ENCODE data around the gene TDRD9.

Gene TDRD9

GRCh38 chr14:104049576-104050240 is 121.5 kb downstream of the TDRD9 start:
- no peaks in the 10 kb centered on the region for H3K27me3 ChIP-seq (ENCODE audit: control insufficient read depth, insufficient read depth, low read length)
- H3K4me1 ChIP-seq (ENCODE audit: control insufficient read depth, insufficient read depth, low read length) = no peaks in the 10 kb centered on the region
- H3K9me3 ChIP-seq (ENCODE audit: control insufficient read depth, low read length) = no peaks in the 10 kb centered on the region
- no peak overlapping the region for H3K9ac ChIP-seq (ENCODE audit: low read length)
- no peaks in the 10 kb centered on the region for H3K36me3 ChIP-seq (ENCODE audit: control insufficient read depth, insufficient read depth, low read length)
- H3K4me3 ChIP-seq (ENCODE audit: low read length) = no peak overlapping the region

- H3K36me3 ChIP-seq (ENCODE audit: control insufficient read depth, insufficient read depth, low read length) = no peaks in the 10 kb centered on the region
- H3K4me1 ChIP-seq (ENCODE audit: control insufficient read depth, insufficient read depth, low read length) = no peaks in the 10 kb centered on the region
- H3K9me3 ChIP-seq (ENCODE audit: control insufficient read depth, low read length) = no peaks in the 10 kb centered on the region
- no peak overlapping the region for H3K4me3 ChIP-seq (ENCODE audit: low read length)
- H3K9ac ChIP-seq (ENCODE audit: low read length) = no peak overlapping the region
- no peaks in the 10 kb centered on the region for H3K27me3 ChIP-seq (ENCODE audit: control insufficient read depth, insufficient read depth, low read length)
Observed at GRCh38 chr14:104051092-104051813, 123.0 kb downstream of the TDRD9 start.

GRCh38 chr14:104054222-104054905 is 126.1 kb downstream of the TDRD9 start:
- H3K4me3 ChIP-seq (ENCODE audit: low read length) = no peak overlapping the region
- no peaks in the 10 kb centered on the region for H3K36me3 ChIP-seq (ENCODE audit: control insufficient read depth, insufficient read depth, low read length)
- no peaks in the 10 kb centered on the region for H3K4me1 ChIP-seq (ENCODE audit: control insufficient read depth, insufficient read depth, low read length)
- no peaks in the 10 kb centered on the region for H3K9me3 ChIP-seq (ENCODE audit: control insufficient read depth, low read length)
- H3K27me3 ChIP-seq (ENCODE audit: control insufficient read depth, insufficient read depth, low read length) = no peaks in the 10 kb centered on the region
- no peak overlapping the region for H3K9ac ChIP-seq (ENCODE audit: low read length)

- Histone ChIP-seq H3K4me3 (ENCODE audit: low read length) (no peak overlapping the region), H3K27me3 (ENCODE audit: control insufficient read depth, insufficient read depth, low read length) (no peaks in the 10 kb centered on the region), H3K9me3 (ENCODE audit: control insufficient read depth, low read length) (no peaks in the 10 kb centered on the region), H3K4me1 (ENCODE audit: control insufficient read depth, insufficient read depth, low read length) (no peaks in the 10 kb centered on the region), H3K9ac (ENCODE audit: low read length) (no peak overlapping the region), H3K36me3 (ENCODE audit: control insufficient read depth, insufficient read depth, low read length) (no peaks in the 10 kb centered on the region)
Observed at GRCh38 chr14:104062281-104062680, 134.0 kb downstream of the TDRD9 start.

GRCh38 chr14:104064003-104064402 is 135.7 kb downstream of the TDRD9 start:
- H3K4me3 ChIP-seq (ENCODE audit: low read length) = no peak overlapping the region
- H3K4me1 ChIP-seq (ENCODE audit: control insufficient read depth, insufficient read depth, low read length) = no peaks in the 10 kb centered on the region
- no peaks in the 10 kb centered on the region for H3K36me3 ChIP-seq (ENCODE audit: control insufficient read depth, insufficient read depth, low read length)
- no peaks in the 10 kb centered on the region for H3K27me3 ChIP-seq (ENCODE audit: control insufficient read depth, insufficient read depth, low read length)
- H3K9ac ChIP-seq (ENCODE audit: low read length) = no peak overlapping the region
- H3K9me3 ChIP-seq (ENCODE audit: control insufficient read depth, low read length) = no peaks in the 10 kb centered on the region

- H3K27me3 ChIP-seq (ENCODE audit: control insufficient read depth, insufficient read depth, low read length) = peaks cover 5% of the 10 kb centered on the region
- H3K36me3 ChIP-seq (ENCODE audit: control insufficient read depth, insufficient read depth, low read length) = no peaks in the 10 kb centered on the region
- no peak overlapping the region for H3K4me3 ChIP-seq (ENCODE audit: low read length)
- no peak overlapping the region for H3K9ac ChIP-seq (ENCODE audit: low read length)
- H3K9me3 ChIP-seq (ENCODE audit: control insufficient read depth, low read length) = no peaks in the 10 kb centered on the region
- H3K4me1 ChIP-seq (ENCODE audit: control insufficient read depth, insufficient read depth, low read length) = no peaks in the 10 kb centered on the region
Observed at GRCh38 chr14:104066279-104066678, 138.0 kb downstream of the TDRD9 start.

- Histone ChIP-seq H3K27me3 (ENCODE audit: control insufficient read depth, insufficient read depth, low read length) (peaks cover 5% of the 10 kb centered on the region), H3K9ac (ENCODE audit: low read length) (no peak overlapping the region), H3K4me1 (ENCODE audit: control insufficient read depth, insufficient read depth, low read length) (no peaks in the 10 kb centered on the region)
Observed at GRCh38 chr14:104066719-104067295, 138.6 kb downstream of the TDRD9 start.

GRCh38 chr14:104069541-104069940 is 141.3 kb downstream of the TDRD9 start:
- H3K9me3 ChIP-seq (ENCODE audit: control insufficient read depth, low read length) = no peaks in the 10 kb centered on the region
- H3K27me3 ChIP-seq (ENCODE audit: control insufficient read depth, insufficient read depth, low read length) = peaks cover 5% of the 10 kb centered on the region
- H3K4me1 ChIP-seq (ENCODE audit: control insufficient read depth, insufficient read depth, low read length) = no peaks in the 10 kb centered on the region
- no peaks in the 10 kb centered on the region for H3K36me3 ChIP-seq (ENCODE audit: control insufficient read depth, insufficient read depth, low read length)
- H3K4me3 ChIP-seq (ENCODE audit: low read length) = no peak overlapping the region
- no peak overlapping the region for H3K9ac ChIP-seq (ENCODE audit: low read length)

More at GRCh38 chr14:104066719-104067295, 138.6 kb downstream of the TDRD9 start:
- H3K36me3 ChIP-seq (ENCODE audit: control insufficient read depth, insufficient read depth, low read length) = no peaks in the 10 kb centered on the region
- H3K9me3 ChIP-seq (ENCODE audit: control insufficient read depth, low read length) = no peaks in the 10 kb centered on the region
- no peak overlapping the region for H3K4me3 ChIP-seq (ENCODE audit: low read length)

GRCh38 chr14:104072586-104072985 is 144.3 kb downstream of the TDRD9 start:
- peaks cover 5% of the 10 kb centered on the region for H3K27me3 ChIP-seq (ENCODE audit: control insufficient read depth, insufficient read depth, low read length)

GRCh38 chr14:104073764-104074163 is 145.5 kb downstream of the TDRD9 start:
- peaks cover 5% of the 10 kb centered on the region for H3K27me3 ChIP-seq (ENCODE audit: control insufficient read depth, insufficient read depth, low read length)
- no peak overlapping the region for H3K4me3 ChIP-seq (ENCODE audit: low read length)
- no peak overlapping the region for H3K9ac ChIP-seq (ENCODE audit: low read length)
- peaks cover 6% of the 10 kb centered on the region for H3K4me1 ChIP-seq (ENCODE audit: control insufficient read depth, insufficient read depth, low read length)
- no peaks in the 10 kb centered on the region for H3K9me3 ChIP-seq (ENCODE audit: control insufficient read depth, low read length)
- H3K36me3 ChIP-seq (ENCODE audit: control insufficient read depth, insufficient read depth, low read length) = no peaks in the 10 kb centered on the region

More at GRCh38 chr14:104072586-104072985, 144.3 kb downstream of the TDRD9 start:
- Histone ChIP-seq H3K9me3 (ENCODE audit: control insufficient read depth, low read length) (no peaks in the 10 kb centered on the region), H3K4me3 (ENCODE audit: low read length) (no peak overlapping the region), H3K36me3 (ENCODE audit: control insufficient read depth, insufficient read depth, low read length) (no peaks in the 10 kb centered on the region), H3K4me1 (ENCODE audit: control insufficient read depth, insufficient read depth, low read length) (no peaks in the 10 kb centered on the region), H3K9ac (ENCODE audit: low read length) (no peak overlapping the region)

GRCh38 chr14:104075530-104076151 is 147.4 kb downstream of the TDRD9 start:
- no peaks in the 10 kb centered on the region for H3K9me3 ChIP-seq (ENCODE audit: control insufficient read depth, low read length)
- no peak overlapping the region for H3K9ac ChIP-seq (ENCODE audit: low read length)
- H3K4me3 ChIP-seq (ENCODE audit: low read length) = no peak overlapping the region
- H3K27me3 ChIP-seq (ENCODE audit: control insufficient read depth, insufficient read depth, low read length) = no peaks in the 10 kb centered on the region
- H3K4me1 ChIP-seq (ENCODE audit: control insufficient read depth, insufficient read depth, low read length) = peaks cover 10% of the 10 kb centered on the region
- no peaks in the 10 kb centered on the region for H3K36me3 ChIP-seq (ENCODE audit: control insufficient read depth, insufficient read depth, low read length)
